Measurements from ENCODE around the gene QSER1.
"Not testable (repeated sequence)": the region's sequence is repeated elsewhere in the genome, so short reads cannot be mapped to it uniquely, and the experiment has no call there.

QSER1 gene

DNA sequence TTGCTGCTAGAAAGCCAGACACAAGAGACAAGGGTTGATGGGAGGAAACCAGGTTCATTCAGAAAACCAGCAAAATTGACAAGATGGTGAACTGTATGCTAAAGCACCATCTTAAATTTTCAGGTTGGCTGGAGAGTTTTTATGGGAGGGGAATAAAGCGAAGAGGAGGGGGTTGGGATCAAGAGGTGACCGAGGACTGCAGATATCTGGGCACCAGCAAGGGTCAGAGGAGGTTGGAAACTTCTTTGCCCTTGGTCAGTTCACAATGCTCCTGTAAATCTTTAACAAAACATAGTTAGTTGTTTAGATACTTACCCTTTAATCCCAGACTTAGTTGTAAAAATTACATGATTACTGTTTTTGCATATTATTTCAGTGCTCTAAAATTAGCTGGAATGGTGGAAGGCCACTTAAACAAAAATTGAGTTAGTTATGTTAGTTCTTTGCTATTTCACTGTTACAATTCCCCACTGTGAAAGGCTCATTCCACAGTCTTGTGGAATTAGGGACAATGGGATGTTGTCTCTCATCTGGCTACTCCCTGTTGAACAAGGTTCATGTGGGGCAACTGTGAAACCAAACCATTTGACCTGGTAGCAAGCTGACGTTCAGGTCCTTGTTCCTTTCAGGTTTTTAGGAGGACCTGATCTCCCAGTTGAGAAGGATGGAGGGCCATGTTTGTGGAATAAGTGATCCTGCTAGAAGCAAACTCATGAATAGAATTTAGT is 30.6 kb upstream of the QSER1 start:
- DNase-seq: no peak
- Histone ChIP-seq H3K27me3 (ENCODE audit: insufficient read depth, low read length) (no peaks in the 10 kb centered on the region), H3K18ac (ENCODE audit: low read length) (no peak overlapping the region)

DNA sequence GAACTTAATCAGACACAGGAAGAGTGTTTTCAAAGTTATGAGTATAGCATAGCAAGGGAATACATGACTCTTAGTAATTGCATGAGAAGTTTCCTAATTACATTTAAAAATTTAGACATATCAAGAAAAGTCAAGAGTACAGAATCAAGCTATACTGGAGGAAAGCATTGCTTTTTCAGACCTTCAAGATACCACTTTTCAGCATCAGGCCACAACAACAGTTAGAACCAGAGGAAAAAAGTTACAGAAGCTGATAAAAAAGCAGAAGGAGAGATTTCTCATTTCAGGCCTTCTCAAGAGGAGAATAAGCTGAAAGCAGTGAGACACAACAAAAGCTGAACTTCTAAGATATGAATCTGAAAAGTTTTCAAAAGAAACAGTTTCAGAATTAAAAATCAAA is 28.1 kb upstream of the QSER1 start:
- H3K79me1 ChIP-seq (ENCODE audit: low read length): no peaks in the 10 kb centered on the region
- no peak overlapping the region for H2BK5ac ChIP-seq (ENCODE audit: low read depth, low read length, poor library complexity)
- no peaks in the 10 kb centered on the region for H3K9me3 ChIP-seq (ENCODE audit: insufficient read depth, low read depth, low read length)
- no peaks in the 10 kb centered on the region for H3K27me3 ChIP-seq (ENCODE audit: insufficient read depth, low read length)
- no peak overlapping the region for H3K27ac ChIP-seq (ENCODE audit: low read depth, low read length)
- H3K23ac ChIP-seq (ENCODE audit: low read length): no peak overlapping the region
- no peak overlapping the region for H2AK5ac ChIP-seq (ENCODE audit: low read length)
- H3K4me2 ChIP-seq (ENCODE audit: low read length): no peak overlapping the region
- no peaks in the 10 kb centered on the region for H3K4me1 ChIP-seq (ENCODE audit: control insufficient read depth in 1 of 2, insufficient read depth in 2 of 2, low read length in 2 of 2)
- DNase-seq: no peak
- H3K18ac ChIP-seq (ENCODE audit: low read length): no peak overlapping the region
- no peak overlapping the region for H2AFZ ChIP-seq (ENCODE audit: insufficient read depth, low read length, poor library complexity)
- no peaks in the 10 kb centered on the region for H3K79me2 ChIP-seq (ENCODE audit: control insufficient read depth, insufficient read depth, low read length, poor library complexity)
- no peak overlapping the region for H3K4ac ChIP-seq (ENCODE audit: low read depth, low read length)
- no peak overlapping the region for H2BK12ac ChIP-seq (ENCODE audit: low read length)
- no peak overlapping the region for H2BK120ac ChIP-seq (ENCODE audit: insufficient read depth, low read length, poor library complexity)
- H3K14ac ChIP-seq (ENCODE audit: low read length): no peak overlapping the region
- no peak overlapping the region for H3K4me3 ChIP-seq (ENCODE audit: low read depth, low read length)
- no peaks in the 10 kb centered on the region for H3K36me3 ChIP-seq (ENCODE audit: control insufficient read depth in 1 of 2, insufficient read depth in 2 of 2, low read length in 2 of 2)
- H4K12ac ChIP-seq (ENCODE audit: low read depth, low read length): no peak overlapping the region
- H4K8ac ChIP-seq (ENCODE audit: low read depth, low read length): no peak overlapping the region
- no peak overlapping the region for H4K91ac ChIP-seq (ENCODE audit: low read depth, low read length)
- no peak overlapping the region for H3K9ac ChIP-seq (ENCODE audit: low read length)

More for the DNA sequence above, 30.6 kb upstream of the QSER1 start:
- H2BK5ac ChIP-seq (ENCODE audit: low read depth, low read length, poor library complexity): no peak overlapping the region
- no peak overlapping the region for H3K4me2 ChIP-seq (ENCODE audit: low read length)
- H3K14ac ChIP-seq (ENCODE audit: low read length): no peak overlapping the region
- H3K9ac ChIP-seq (ENCODE audit: low read length): no peak overlapping the region
- H4K8ac ChIP-seq (ENCODE audit: low read depth, low read length): no peak overlapping the region
- no peak overlapping the region for H4K91ac ChIP-seq (ENCODE audit: low read depth, low read length)
- H2AFZ ChIP-seq (ENCODE audit: insufficient read depth, low read length, poor library complexity): no peak overlapping the region
- H2BK120ac ChIP-seq (ENCODE audit: insufficient read depth, low read length, poor library complexity): no peak overlapping the region
- H3K23ac ChIP-seq (ENCODE audit: low read length): no peak overlapping the region
- no peak overlapping the region for H3K4me3 ChIP-seq (ENCODE audit: low read depth, low read length)
- H3K4ac ChIP-seq (ENCODE audit: low read depth, low read length): no peak overlapping the region
- no peaks in the 10 kb centered on the region for H3K79me2 ChIP-seq (ENCODE audit: control insufficient read depth, insufficient read depth, low read length, poor library complexity)
- no peak overlapping the region for H2BK12ac ChIP-seq (ENCODE audit: low read length)
- H3K36me3 ChIP-seq (ENCODE audit: control insufficient read depth in 1 of 2, insufficient read depth in 2 of 2, low read length in 2 of 2): no peaks in the 10 kb centered on the region
- H2AK5ac ChIP-seq (ENCODE audit: low read length): no peak overlapping the region
- no peaks in the 10 kb centered on the region for H3K9me3 ChIP-seq (ENCODE audit: insufficient read depth, low read depth, low read length)
- H4K12ac ChIP-seq (ENCODE audit: low read depth, low read length): no peak overlapping the region
- no peak overlapping the region for H3K27ac ChIP-seq (ENCODE audit: low read depth, low read length)
- no peaks in the 10 kb centered on the region for H3K4me1 ChIP-seq (ENCODE audit: control insufficient read depth in 1 of 2, insufficient read depth in 2 of 2, low read length in 2 of 2)
- H3K79me1 ChIP-seq (ENCODE audit: low read length): no peaks in the 10 kb centered on the region
- no CpG with 5 or more reads among the region's 3 CpGs for WGBS (ENCODE audit: extremely low coverage, insufficient coverage, insufficient read length)

DNA sequence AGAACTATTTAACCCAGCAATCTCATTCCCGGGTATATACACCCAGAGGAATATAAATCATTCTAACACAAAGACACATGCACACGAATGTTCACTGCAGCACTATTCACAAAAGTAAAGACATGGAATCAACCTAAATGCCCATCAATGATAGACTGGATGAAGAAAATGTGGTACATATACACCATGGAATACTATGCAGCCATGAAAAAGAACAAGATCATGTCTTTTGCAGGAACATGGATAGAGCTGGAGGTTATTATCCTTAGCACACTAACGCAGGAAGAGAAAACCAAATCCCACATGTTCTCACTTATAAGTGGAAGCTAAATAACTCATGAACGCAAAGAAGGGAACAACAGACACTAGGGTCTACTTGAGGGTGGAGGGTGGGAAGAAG is 23.9 kb upstream of the QSER1 start:
- H3K4ac ChIP-seq (ENCODE audit: low read depth, low read length); DNase-seq; H3K79me1 ChIP-seq (ENCODE audit: low read length); H4K12ac ChIP-seq (ENCODE audit: low read depth, low read length); H3K14ac ChIP-seq (ENCODE audit: low read length); H4K91ac ChIP-seq (ENCODE audit: low read depth, low read length); H3K79me2 ChIP-seq (ENCODE audit: control insufficient read depth, insufficient read depth, low read length, poor library complexity); H2AK5ac ChIP-seq (ENCODE audit: low read length); H3K36me3 ChIP-seq (ENCODE audit: control insufficient read depth in 1 of 2, insufficient read depth in 2 of 2, low read length in 2 of 2); H3K9me3 ChIP-seq (ENCODE audit: insufficient read depth, low read depth, low read length); H3K27me3 ChIP-seq (ENCODE audit: insufficient read depth, low read length); H2AFZ ChIP-seq (ENCODE audit: insufficient read depth, low read length, poor library complexity); H3K27ac ChIP-seq (ENCODE audit: low read depth, low read length); H3K9ac ChIP-seq (ENCODE audit: low read length); H4K8ac ChIP-seq (ENCODE audit: low read depth, low read length); H3K18ac ChIP-seq (ENCODE audit: low read length); H2BK120ac ChIP-seq (ENCODE audit: insufficient read depth, low read length, poor library complexity); H3K23ac ChIP-seq (ENCODE audit: low read length); H2BK12ac ChIP-seq (ENCODE audit: low read length); H2BK5ac ChIP-seq (ENCODE audit: low read depth, low read length, poor library complexity); H3K4me1 ChIP-seq (ENCODE audit: control insufficient read depth in 1 of 2, insufficient read depth in 2 of 2, low read length in 2 of 2); H3K4me3 ChIP-seq (ENCODE audit: low read depth, low read length); H3K4me2 ChIP-seq (ENCODE audit: low read length): not testable (repeated sequence)
- WGBS (ENCODE audit: extremely low coverage, insufficient coverage, insufficient read length): no CpG with 5 or more reads among the region's 4 CpGs

DNA sequence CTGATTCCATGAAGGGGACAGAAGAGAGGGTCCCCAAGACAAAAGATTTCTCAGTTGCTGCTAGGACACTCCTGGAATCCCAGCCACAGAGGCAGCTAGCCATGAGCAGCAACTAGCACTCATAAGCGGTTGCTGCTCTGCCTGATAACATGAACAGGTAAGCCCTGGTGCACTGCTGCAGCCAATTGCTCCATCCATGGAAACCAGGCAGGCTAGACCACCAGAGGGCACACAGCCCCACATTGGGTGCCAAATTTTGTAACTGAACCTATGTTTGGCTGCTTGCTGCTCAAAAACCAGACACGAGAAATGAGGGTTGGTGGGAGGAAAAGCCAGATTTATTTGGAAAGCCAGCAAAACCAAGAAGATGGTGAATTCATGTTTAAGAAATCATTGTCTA is 21.9 kb upstream of the QSER1 start:
- Histone ChIP-seq H4K8ac (ENCODE audit: low read depth, low read length) (no peak overlapping the region), H3K36me3 (ENCODE audit: control insufficient read depth in 1 of 2, insufficient read depth in 2 of 2, low read length in 2 of 2) (no peaks in the 10 kb centered on the region), H2BK12ac (ENCODE audit: low read length) (no peak overlapping the region), H3K18ac (ENCODE audit: low read length) (no peak overlapping the region), H2AK5ac (ENCODE audit: low read length) (no peak overlapping the region), H2BK120ac (ENCODE audit: insufficient read depth, low read length, poor library complexity) (no peak overlapping the region), H3K9me3 (ENCODE audit: insufficient read depth, low read depth, low read length) (no peaks in the 10 kb centered on the region), H3K4me3 (ENCODE audit: low read depth, low read length) (no peak overlapping the region), H3K4me2 (ENCODE audit: low read length) (no peak overlapping the region), H3K23ac (ENCODE audit: low read length) (no peak overlapping the region), H3K9ac (ENCODE audit: low read length) (no peak overlapping the region), H3K79me2 (ENCODE audit: control insufficient read depth, insufficient read depth, low read length, poor library complexity) (no peaks in the 10 kb centered on the region), H3K14ac (ENCODE audit: low read length) (no peak overlapping the region), H2AFZ (ENCODE audit: insufficient read depth, low read length, poor library complexity) (no peak overlapping the region), H3K79me1 (ENCODE audit: low read length) (no peaks in the 10 kb centered on the region), H4K12ac (ENCODE audit: low read depth, low read length) (no peak overlapping the region), H3K27me3 (ENCODE audit: insufficient read depth, low read length) (no peaks in the 10 kb centered on the region), H2BK5ac (ENCODE audit: low read depth, low read length, poor library complexity) (no peak overlapping the region), H3K4me1 (ENCODE audit: control insufficient read depth in 1 of 2, insufficient read depth in 2 of 2, low read length in 2 of 2) (no peaks in the 10 kb centered on the region), H3K4ac (ENCODE audit: low read depth, low read length) (no peak overlapping the region), H4K91ac (ENCODE audit: low read depth, low read length) (no peak overlapping the region), H3K27ac (ENCODE audit: low read depth, low read length) (no peak overlapping the region)
- WGBS (ENCODE audit: extremely low coverage, insufficient coverage, insufficient read length): no CpG with 5 or more reads among the region's 2 CpGs
- peak in 1 of 2 donors; percentile 51 for DNase-seq
